LNCAP (cell line): ENCODE data around the gene NFIA.

Source experiments
- TF ChIP-seq, protein P1 (sequence below): fragments of 450-650 bp; IDR thresholded peaks from 2 replicates; pipeline ENCODE4 v1.5.1; 2017; ENCODE audit warnings: mild to moderate bottlenecking

The NFIA gene

DNA sequence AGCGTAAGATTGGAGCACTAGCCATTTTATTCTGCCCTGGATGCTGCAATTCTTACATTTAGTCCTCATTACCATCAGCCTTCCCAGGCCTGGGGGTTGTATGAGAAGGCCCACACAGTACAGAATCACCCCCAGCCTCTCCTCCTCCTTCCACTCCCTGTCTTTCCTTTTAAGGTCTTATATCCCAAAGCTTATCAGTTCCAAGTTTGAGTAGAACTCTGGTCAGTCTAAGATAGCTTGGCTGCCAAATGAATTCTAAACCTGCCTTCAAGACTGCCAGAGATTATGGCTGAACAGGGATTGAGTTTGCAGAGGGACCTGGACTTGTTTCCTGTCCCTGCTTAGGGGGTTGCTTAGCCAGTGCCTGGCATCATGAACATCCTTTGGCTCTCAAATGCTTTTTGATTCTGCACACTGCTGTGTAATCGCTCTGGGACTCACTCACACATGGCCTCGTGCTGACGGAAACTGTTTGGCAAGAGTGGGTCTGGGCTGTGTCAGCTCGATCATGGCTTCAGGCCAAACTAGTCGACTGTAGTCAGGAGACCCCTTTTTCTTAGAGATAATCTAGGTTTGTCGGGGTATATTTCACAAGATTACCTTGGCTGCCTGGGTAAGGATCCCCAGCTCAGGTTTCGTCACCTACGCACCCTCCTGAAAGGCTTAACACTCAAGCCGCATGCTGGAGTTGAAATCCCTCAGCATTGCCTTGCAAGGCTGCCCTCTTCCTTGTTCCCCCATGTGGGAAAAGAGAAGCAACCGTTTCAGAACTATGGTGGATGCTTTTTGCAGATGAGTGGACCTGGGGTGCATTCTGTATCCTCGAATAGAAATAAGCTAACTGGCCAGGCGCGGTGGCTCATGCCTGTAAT is 252.6 kb downstream of the NFIA start:
- TF ChIP-seq, protein P1, sequence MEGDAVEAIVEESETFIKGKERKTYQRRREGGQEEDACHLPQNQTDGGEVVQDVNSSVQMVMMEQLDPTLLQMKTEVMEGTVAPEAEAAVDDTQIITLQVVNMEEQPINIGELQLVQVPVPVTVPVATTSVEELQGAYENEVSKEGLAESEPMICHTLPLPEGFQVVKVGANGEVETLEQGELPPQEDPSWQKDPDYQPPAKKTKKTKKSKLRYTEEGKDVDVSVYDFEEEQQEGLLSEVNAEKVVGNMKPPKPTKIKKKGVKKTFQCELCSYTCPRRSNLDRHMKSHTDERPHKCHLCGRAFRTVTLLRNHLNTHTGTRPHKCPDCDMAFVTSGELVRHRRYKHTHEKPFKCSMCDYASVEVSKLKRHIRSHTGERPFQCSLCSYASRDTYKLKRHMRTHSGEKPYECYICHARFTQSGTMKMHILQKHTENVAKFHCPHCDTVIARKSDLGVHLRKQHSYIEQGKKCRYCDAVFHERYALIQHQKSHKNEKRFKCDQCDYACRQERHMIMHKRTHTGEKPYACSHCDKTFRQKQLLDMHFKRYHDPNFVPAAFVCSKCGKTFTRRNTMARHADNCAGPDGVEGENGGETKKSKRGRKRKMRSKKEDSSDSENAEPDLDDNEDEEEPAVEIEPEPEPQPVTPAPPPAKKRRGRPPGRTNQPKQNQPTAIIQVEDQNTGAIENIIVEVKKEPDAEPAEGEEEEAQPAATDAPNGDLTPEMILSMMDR = no peak

DNA sequence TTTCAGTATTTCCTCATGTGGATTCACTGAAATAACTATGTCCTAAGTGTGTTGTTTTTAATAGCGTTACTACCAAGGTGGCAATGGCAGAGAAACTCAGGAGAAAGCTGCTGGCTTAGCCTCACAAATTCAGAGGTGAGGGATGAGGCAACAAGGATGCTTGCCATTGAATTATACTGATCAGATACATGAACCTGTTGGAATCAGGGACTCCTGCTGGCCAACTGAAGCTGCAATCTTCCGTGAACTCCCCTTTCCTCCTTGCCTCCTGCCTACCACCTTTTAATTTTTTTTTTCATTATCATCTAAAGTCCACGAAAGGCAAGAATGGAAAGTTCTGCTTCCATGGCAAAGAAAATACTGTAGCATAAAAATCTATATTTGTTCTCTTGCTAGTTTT is 254.7 kb downstream of the NFIA start:
- TF ChIP-seq, protein P1 = peak; percentile 27; the same call in 1 of the 2 replicates

DNA sequence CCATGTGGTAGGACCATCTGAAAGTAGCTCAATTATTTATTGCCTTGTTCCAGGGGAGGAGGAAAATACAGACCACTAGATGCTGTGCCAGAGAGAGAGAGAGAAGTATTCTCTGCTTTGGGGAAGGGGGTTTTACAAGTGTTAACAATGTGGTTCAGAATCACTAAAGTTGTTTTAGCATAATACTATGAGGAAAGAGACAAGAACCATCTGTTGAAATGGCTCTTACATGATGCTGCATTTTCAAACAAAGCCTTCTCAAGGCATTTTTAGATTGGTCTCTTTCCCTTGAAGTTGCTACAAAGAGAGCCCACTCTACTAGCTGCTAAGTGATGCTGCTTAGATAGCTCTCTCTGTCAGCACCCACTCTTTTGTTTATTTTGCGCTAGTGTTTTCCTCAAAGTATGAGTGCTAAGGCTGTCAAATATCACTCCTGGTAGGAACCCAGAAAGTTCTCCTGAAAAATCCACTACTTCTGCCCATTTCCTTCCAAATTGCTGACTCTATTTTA is 255.1 kb downstream of the NFIA start:
- TF ChIP-seq, protein P1 = no peak

DNA sequence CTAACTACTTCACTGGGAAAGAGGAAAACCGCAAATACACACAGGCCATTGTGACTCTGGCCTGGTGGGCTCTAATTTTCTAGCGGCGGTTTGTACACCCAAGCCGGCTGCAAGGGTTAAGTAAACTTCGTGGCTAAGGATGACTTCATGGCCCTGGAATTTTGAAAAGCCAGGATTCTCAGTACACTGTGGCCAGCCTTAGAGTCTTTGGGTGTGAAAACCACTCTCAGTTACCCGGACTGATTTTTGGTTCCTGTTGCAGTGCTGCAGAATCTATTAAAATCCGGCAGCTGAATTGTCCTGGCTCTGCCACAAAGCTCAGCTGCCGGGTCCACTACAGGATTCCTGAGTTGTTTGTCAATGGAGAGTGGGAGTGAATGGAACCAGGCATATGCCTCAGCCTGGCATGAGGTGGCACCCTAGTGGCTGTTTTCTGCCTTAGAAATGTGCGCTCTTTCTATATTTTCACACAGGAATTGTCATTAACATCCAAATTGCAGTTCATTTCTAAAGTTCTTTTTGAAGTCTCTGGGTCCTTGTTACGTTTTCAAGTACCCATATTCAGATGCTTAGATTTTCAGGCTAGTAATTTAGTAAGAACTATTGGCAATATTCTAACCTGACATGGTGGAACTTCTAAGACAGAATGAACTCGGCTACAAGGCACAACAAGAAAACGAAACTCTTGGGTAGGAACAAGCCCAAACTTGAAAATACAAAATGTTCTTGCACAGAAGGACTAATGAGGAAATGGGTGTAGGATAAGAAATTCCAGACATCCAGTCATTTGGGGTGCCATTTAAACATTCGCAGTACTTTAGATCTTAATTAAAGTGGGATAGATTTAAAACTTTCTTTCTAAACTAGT is 255.9 kb downstream of the NFIA start:
- TF ChIP-seq, protein P1 = peak; percentile 84

DNA sequence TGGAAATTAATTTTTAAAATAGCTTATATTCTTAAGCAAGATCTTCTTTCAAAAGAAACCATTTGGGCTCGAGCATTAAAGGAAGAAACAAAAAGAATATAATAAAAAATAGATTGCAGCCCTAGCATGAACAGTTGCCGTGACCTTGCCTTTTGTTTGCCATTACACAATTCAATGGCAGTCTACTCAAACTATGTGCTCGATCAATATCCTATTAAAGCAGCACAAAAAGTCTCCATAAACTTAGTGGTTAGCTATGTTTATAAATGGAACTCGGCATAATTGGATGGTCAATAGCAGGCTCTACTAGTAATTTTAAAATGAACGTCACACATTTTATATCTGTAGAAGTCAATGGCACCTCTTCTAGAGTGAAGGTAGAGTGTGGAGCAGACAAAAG is 256.5 kb downstream of the NFIA start:
- TF ChIP-seq, protein P1 = no peak

DNA sequence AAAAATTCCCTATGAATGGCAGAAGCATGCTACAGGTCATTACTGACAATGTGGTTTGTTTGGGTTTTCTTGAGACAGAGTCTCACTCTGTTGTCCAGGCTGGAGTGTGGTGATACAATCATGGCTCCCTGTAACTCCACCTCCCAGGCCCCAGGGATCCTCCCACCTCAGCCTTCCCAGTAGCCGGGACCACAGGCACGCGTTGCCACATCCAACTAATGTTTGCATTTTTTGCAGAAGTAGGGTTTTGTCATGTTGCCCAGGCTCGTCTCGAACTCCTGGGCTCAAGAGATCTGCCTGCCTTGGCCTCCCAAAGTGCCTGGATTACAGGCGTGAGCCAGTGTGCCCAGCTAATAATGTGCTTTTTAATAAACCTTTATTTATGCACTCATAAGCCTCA is 259.1 kb downstream of the NFIA start:
- TF ChIP-seq, protein P1 = no peak

- TF ChIP-seq, protein P1 = no peak
Observed at GRCh38 chr1:61343734-61344420, 261.5 kb downstream of the NFIA start.
